IMR-90 (cell line): ENCODE measurements around the gene ZMAT2.
"Not testable (repeated sequence)": the region's sequence is repeated elsewhere in the genome, so short reads cannot be mapped to it uniquely, and the experiment has no call there.

Experiments
- CTCF ChIP-seq: conservative IDR thresholded peaks from 2 replicates; pipeline ENCODE4 v1.5.1; 2012; ENCODE audit warnings: mild to moderate bottlenecking, low read depth, low read length, improper control_type of control experiment
- NFE2L2 ChIP-seq: fragments of 150-350 bp; IDR thresholded peaks from 2 replicates; pipeline ENCODE4 v1.6.1; 2016; ENCODE audit warnings: low read depth, mild to moderate bottlenecking, low read length
- RAD21 ChIP-seq: IDR thresholded peaks from 2 replicates; pipeline ENCODE4 v1.6.1; 2012; ENCODE audit warnings: low read length, improper control_type of control experiment
- RCOR1 ChIP-seq: IDR thresholded peaks from 2 replicates; pipeline ENCODE4 v1.6.1; 2012; ENCODE audit warnings: mild to moderate bottlenecking, low read length, improper control_type of control experiment; ENCODE audit not compliant: insufficient replicate concordance
- SMC3 ChIP-seq: fragments of 150-350 bp; IDR thresholded peaks from 2 replicates; pipeline ENCODE4 v1.6.1; 2016; ENCODE audit warnings: low read depth, mild to moderate bottlenecking, antibody characterized with exemption, low read length, moderate library complexity

DNA sequence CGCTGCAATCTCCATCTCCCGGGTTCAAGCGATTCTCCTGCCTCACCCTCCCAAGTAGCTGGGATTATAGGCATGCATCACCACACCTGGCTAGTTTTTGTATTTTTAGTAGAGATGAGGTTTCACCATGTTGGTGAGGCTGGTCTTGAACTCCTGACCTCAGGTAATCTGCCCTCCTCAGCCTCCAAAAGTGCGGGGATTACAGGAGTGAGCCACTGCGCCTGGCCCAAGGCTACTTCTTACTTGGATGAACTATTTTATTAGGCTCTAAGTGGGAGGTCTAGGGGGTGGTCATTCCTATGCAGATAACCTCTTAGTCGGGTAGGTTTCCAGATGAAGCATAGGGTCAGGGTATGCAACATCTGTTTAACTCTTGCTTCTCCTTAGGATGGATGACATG is 39.9 kb upstream of the ZMAT2 start:
- not testable (repeated sequence) for TF ChIP-seq NFE2L2, RAD21, CTCF, SMC3, RCOR1
